RWPE2 (cell line): Measurements from ENCODE around the gene EXOC6.

Experiments used
- ATAC-seq: fragments of 200-7000 bp; cut with Tn5 transposase; 3 replicates; pipeline ENCODE4 v1.9.1; 2021; ENCODE audit warnings: low read depth
- DNase-seq: peaks from one replicate; pipeline ENCODE4 v3.0.0-alpha.2; 2020; ENCODE audit warnings: low spot score
- H3K27ac ChIP-seq: fragments of 450-650 bp; 2 replicates; pipeline ENCODE4 v1.5.1; 2017; ENCODE audit warnings: mild to moderate bottlenecking; ENCODE audit not compliant: poor library complexity, severe bottlenecking
- H3K27me3 ChIP-seq: fragments of 250-450 bp; sonication (Bioruptor Pico); 2 replicates; pipeline ENCODE4 v1.5.1; 2021; ENCODE audit warnings: mild to moderate bottlenecking, moderate library complexity; ENCODE audit not compliant: insufficient read depth, poor library complexity, severe bottlenecking
- H3K36me3 ChIP-seq: fragments of 250-450 bp; sonication (Bioruptor Pico); 2 replicates; pipeline ENCODE4 v1.5.1; 2020; ENCODE audit warnings: low read depth, mild to moderate bottlenecking, moderate library complexity
- H3K4me1 ChIP-seq: fragments of 250-450 bp; sonication (Bioruptor Pico); 2 replicates; pipeline ENCODE4 v1.5.1; 2021; ENCODE audit warnings: mild to moderate bottlenecking, moderate library complexity; ENCODE audit not compliant: insufficient read depth, poor library complexity, severe bottlenecking
- H3K4me3 ChIP-seq: fragments of 250-450 bp; sonication (Bioruptor Pico); 2 replicates; pipeline ENCODE4 v1.5.1; 2021; ENCODE audit warnings: mild to moderate bottlenecking, moderate library complexity; ENCODE audit not compliant: severe bottlenecking
- H3K9me3 ChIP-seq: fragments of 250-450 bp; sonication (Bioruptor Pico); 2 replicates; pipeline ENCODE4 v1.5.1; 2021; ENCODE audit warnings: mild to moderate bottlenecking, moderate library complexity; ENCODE audit not compliant: severe bottlenecking
- CTCF ChIP-seq: fragments of 450-650 bp; IDR thresholded peaks from one replicate; pipeline ENCODE4 v1.5.1; 2017; ENCODE audit warnings: mild to moderate bottlenecking, moderate library complexity; ENCODE audit not compliant: poor library complexity, severe bottlenecking

EXOC6 gene

GRCh38 chr10:92868557-92868956 lies 20.2 kb downstream of the EXOC6 start:
- H3K4me3 ChIP-seq: no peak overlapping the region
- ATAC-seq (no peak), DNase-seq (no peak)
- H3K27ac ChIP-seq: no peak overlapping the region
- no peaks in the 10 kb centered on the region for H3K27me3 ChIP-seq
- no peaks in the 10 kb centered on the region for H3K9me3 ChIP-seq
- TF ChIP-seq CTCF: no peak
- H3K4me1 ChIP-seq: peaks cover 7% of the 10 kb centered on the region
- H3K36me3 ChIP-seq: no peaks in the 10 kb centered on the region

GRCh38 chr10:92873029-92873428 lies 24.7 kb downstream of the EXOC6 start:
- no peak for ATAC-seq
- H3K4me1 ChIP-seq: peaks cover 7% of the 10 kb centered on the region

GRCh38 chr10:92876509-92877036 lies 28.3 kb downstream of the EXOC6 start:
- Histone ChIP-seq H3K27ac (no peak overlapping the region), H3K4me1 (peaks cover 7% of the 10 kb centered on the region), H3K36me3 (no peaks in the 10 kb centered on the region), H3K27me3 (no peaks in the 10 kb centered on the region), H3K9me3 (no peaks in the 10 kb centered on the region), H3K4me3 (no peak overlapping the region)
- TF ChIP-seq CTCF: no peak
- DNase-seq (no peak), ATAC-seq (no peak)

More at GRCh38 chr10:92873029-92873428, 24.7 kb downstream of the EXOC6 start:
- Histone ChIP-seq H3K4me3 (no peak overlapping the region), H3K27me3 (no peaks in the 10 kb centered on the region), H3K27ac (no peak overlapping the region), H3K9me3 (no peaks in the 10 kb centered on the region), H3K36me3 (no peaks in the 10 kb centered on the region)
- TF ChIP-seq CTCF: no peak
- DNase-seq: no peak

GRCh38 chr10:92880233-92880861 lies 32.0 kb downstream of the EXOC6 start:
- ATAC-seq (no peak), DNase-seq (no peak)
- H3K27ac ChIP-seq: no peak overlapping the region
- H3K27me3 ChIP-seq: no peaks in the 10 kb centered on the region
- no peaks in the 10 kb centered on the region for H3K4me1 ChIP-seq
- no peak overlapping the region for H3K4me3 ChIP-seq
- no peaks in the 10 kb centered on the region for H3K9me3 ChIP-seq
- no peaks in the 10 kb centered on the region for H3K36me3 ChIP-seq
- TF ChIP-seq CTCF: peak; percentile 78

GRCh38 chr10:92880917-92881316 lies 32.6 kb downstream of the EXOC6 start:
- no peaks in the 10 kb centered on the region for H3K36me3 ChIP-seq
- H3K27ac ChIP-seq: no peak overlapping the region
- H3K27me3 ChIP-seq: no peaks in the 10 kb centered on the region
- no peak for TF ChIP-seq CTCF
- H3K4me3 ChIP-seq: no peak overlapping the region
- DNase-seq: no peak
- ATAC-seq: no peak
- no peaks in the 10 kb centered on the region for H3K4me1 ChIP-seq
- no peaks in the 10 kb centered on the region for H3K9me3 ChIP-seq
